GM18909 (cell line): ENCODE data around the gene CD226.
A peak's percentile ranks its signal among the peaks of the same experiment; 100 is the strongest.

Source experiments
- ATAC-seq: cut with Tn5 transposase; IDR thresholded peaks from one replicate; pipeline ENCODE4 v1.9.1; 2021; ENCODE audit warnings: mild to moderate bottlenecking; ENCODE audit not compliant: unreplicated experiment, poor library complexity

Gene CD226

GRCh38 chr18:69878213-69878933 is 69.3 kb downstream of the CD226 start:
- no peak for ATAC-seq

GRCh38 chr18:69876490-69876889 is 71.2 kb downstream of the CD226 start:
- ATAC-seq, result no peak

GRCh38 chr18:69874058-69874457 is 73.6 kb downstream of the CD226 start:
- ATAC-seq, result no peak

GRCh38 chr18:69872661-69873060 is 75.0 kb downstream of the CD226 start:
- ATAC-seq, result no peak

GRCh38 chr18:69871363-69871762 is 76.3 kb downstream of the CD226 start:
- no peak for ATAC-seq

GRCh38 chr18:69870736-69871135 is 76.9 kb downstream of the CD226 start:
- no peak for ATAC-seq

- ATAC-seq, result no peak
Measured at GRCh38 chr18:69866212-69866611, 81.5 kb downstream of the CD226 start.

- no peak for ATAC-seq
Measured at GRCh38 chr18:69865776-69866175, 81.9 kb downstream of the CD226 start.

GRCh38 chr18:69864802-69865201 is 82.9 kb downstream of the CD226 start:
- peak; percentile 82 for ATAC-seq

GRCh38 chr18:69858897-69859296 is 88.8 kb downstream of the CD226 start:
- ATAC-seq, result no peak

GRCh38 chr18:69854455-69854854 is 93.2 kb downstream of the CD226 start:
- no peak for ATAC-seq

- no peak for ATAC-seq
Measured at GRCh38 chr18:69853051-69853450, 94.6 kb downstream of the CD226 start.

GRCh38 chr18:69845593-69846506 is 101.8 kb downstream of the CD226 start:
- ATAC-seq, result no peak

GRCh38 chr18:69844656-69845055 is 103.0 kb downstream of the CD226 start:
- no peak for ATAC-seq

GRCh38 chr18:69843015-69843414 is 104.7 kb downstream of the CD226 start:
- no peak for ATAC-seq

GRCh38 chr18:69841117-69841516 is 106.6 kb downstream of the CD226 start:
- no peak for ATAC-seq

- no peak for ATAC-seq
Measured at GRCh38 chr18:69840445-69840844, 107.2 kb downstream of the CD226 start.

GRCh38 chr18:69840001-69840400 is 107.7 kb downstream of the CD226 start:
- no peak for ATAC-seq

- ATAC-seq, result no peak
Measured at GRCh38 chr18:69839497-69839896, 108.2 kb downstream of the CD226 start.

- ATAC-seq, result peak; percentile 48
Measured at GRCh38 chr18:69838620-69839411, 108.9 kb downstream of the CD226 start.

GRCh38 chr18:69838003-69838402 is 109.7 kb downstream of the CD226 start:
- no peak for ATAC-seq
